Esophagus muscularis mucosa (tissue), 3 donors: ENCODE data around the gene MYLK.

Experiments used
- POLR2AphosphoS5 ChIP-seq, 2 donors: sonication (generic); formaldehyde crosslinking; IDR thresholded peaks; one replicate each; pipeline ENCODE4 v1.6.1; 2017; ENCODE audit warnings: antibody characterized with exemption in 2 of 2
- TF ChIP-seq, protein P1 (sequence below), 3 experiments: fragments of 200-600 bp in 2 of 3; fragments of 450-650 bp in 1 of 3; sonication (generic) in 2 of 3; IDR thresholded peaks; one replicate each; pipeline ENCODE4 v1.5.1; 2017 to 2019; ENCODE audit warnings: antibody characterized with exemption in 3 of 3, mild to moderate bottlenecking in 2 of 3, moderate library complexity in 1 of 3

- TF ChIP-seq, protein P1, sequence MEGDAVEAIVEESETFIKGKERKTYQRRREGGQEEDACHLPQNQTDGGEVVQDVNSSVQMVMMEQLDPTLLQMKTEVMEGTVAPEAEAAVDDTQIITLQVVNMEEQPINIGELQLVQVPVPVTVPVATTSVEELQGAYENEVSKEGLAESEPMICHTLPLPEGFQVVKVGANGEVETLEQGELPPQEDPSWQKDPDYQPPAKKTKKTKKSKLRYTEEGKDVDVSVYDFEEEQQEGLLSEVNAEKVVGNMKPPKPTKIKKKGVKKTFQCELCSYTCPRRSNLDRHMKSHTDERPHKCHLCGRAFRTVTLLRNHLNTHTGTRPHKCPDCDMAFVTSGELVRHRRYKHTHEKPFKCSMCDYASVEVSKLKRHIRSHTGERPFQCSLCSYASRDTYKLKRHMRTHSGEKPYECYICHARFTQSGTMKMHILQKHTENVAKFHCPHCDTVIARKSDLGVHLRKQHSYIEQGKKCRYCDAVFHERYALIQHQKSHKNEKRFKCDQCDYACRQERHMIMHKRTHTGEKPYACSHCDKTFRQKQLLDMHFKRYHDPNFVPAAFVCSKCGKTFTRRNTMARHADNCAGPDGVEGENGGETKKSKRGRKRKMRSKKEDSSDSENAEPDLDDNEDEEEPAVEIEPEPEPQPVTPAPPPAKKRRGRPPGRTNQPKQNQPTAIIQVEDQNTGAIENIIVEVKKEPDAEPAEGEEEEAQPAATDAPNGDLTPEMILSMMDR (IDR thresholded peaks at IDR 0.05), result no peak
- peak; percentile 91 to 92 for TF ChIP-seq POLR2AphosphoS5 (IDR thresholded peaks at IDR 0.05)
These were observed 223.2 kb downstream of the MYLK start for GRCh38 chr3:123660900-123661299.
